Prostate gland (tissue), 2 donors: ENCODE data around the gene ESD. TPM values are rescaled to one million over a fixed set of nuclear protein-coding genes. Genes with fewer than 3 reads are reported as not detected.

Experiments
- DNase-seq: peaks from one replicate; pipeline ENCODE4 v3.0.0-alpha.2; 2019; ENCODE audit warnings: low spot score
- H3K27ac ChIP-seq, 2 donors: fragments of 200-600 bp; sonication (generic); 2 replicates each; pipeline ENCODE4 v1.5.1; 2017 to 2019
- H3K27me3 ChIP-seq: fragments of 200-600 bp; sonication (generic); replicated peaks from 2 replicates; pipeline ENCODE4 v1.5.1; 2019; ENCODE audit not compliant: insufficient read depth
- H3K36me3 ChIP-seq, 2 donors: fragments of 200-600 bp; sonication (generic); 1 replicate in 1 of 2; 2 replicates in 1 of 2; pipeline versions ENCODE4 v1.5.1 to v1.8.1; 2017 to 2019
- H3K4me1 ChIP-seq: fragments of 200-600 bp; sonication (generic); replicated peaks from 2 replicates; pipeline ENCODE4 v1.5.1; 2019
- H3K4me3 ChIP-seq, 2 donors: fragments of 200-600 bp; sonication (generic); 2 replicates each; pipeline ENCODE4 v1.5.1; 2017 to 2019
- H3K9me3 ChIP-seq: fragments of 200-600 bp; sonication (generic); 2 replicates; pipeline ENCODE4 v1.5.1; 2017
- CTCF ChIP-seq, 4 experiments: fragments of 200-600 bp in 2 of 4; fragments of 450-650 bp in 2 of 4; sonication (generic) in 2 of 4; IDR thresholded peaks; 1 replicate in 3 of 4; 2 replicates in 1 of 4; pipeline ENCODE4 v1.5.1; 2016 to 2019; ENCODE audit warnings: antibody characterized with exemption in 4 of 4, mild to moderate bottlenecking in 2 of 4, moderate library complexity in 2 of 4
- POLR2A ChIP-seq: fragments of 450-650 bp; IDR thresholded peaks from one replicate; pipeline ENCODE4 v1.6.1; 2016; ENCODE audit warnings: antibody characterized with exemption, mild to moderate bottlenecking
- POLR2AphosphoS5 ChIP-seq: sonication (generic); formaldehyde crosslinking; IDR thresholded peaks from one replicate; pipeline ENCODE4 v1.6.1; 2017; ENCODE audit warnings: antibody characterized with exemption
- WGBS: methylation state at CpG from one replicate; pipeline ENCODE4 v1.1.5; 2018; 5-methylcytosine and 5-hydroxymethylcytosine counted together
- intact Hi-C: fragments of 100-400 bp; cut with DNase I; formaldehyde crosslinking; loops from one replicate; pipeline ENCODE4 v1.14.2; 2022
- total RNA-seq, 2 donors: library from RNA; depleted of rRNA; stranded (reverse); fragments of >200 nt; gene quantifications; one replicate each; pipeline ENCODE4 v1.1.0, GENCODE V29; 2016

Gene ESD
- total RNA-seq, 2 donors from 2014 or later = 88.2 to 90.3 TPM

- H3K36me3 ChIP-seq = no peaks in the 10 kb centered on the region
Measured at GRCh38 chr13:46739447-46740098, 57.4 kb downstream of the ESD start.

GRCh38 chr13:46738766-46739165 is 58.2 kb downstream of the ESD start:
- no peaks in the 10 kb centered on the region for H3K36me3 ChIP-seq
- H3K27ac ChIP-seq = no peak overlapping the region
- intact Hi-C loops = no loop called here
- no peak overlapping the region for H3K4me3 ChIP-seq
- no peaks in the 10 kb centered on the region for H3K9me3 ChIP-seq
- H3K4me1 ChIP-seq = no peaks in the 10 kb centered on the region
- TF ChIP-seq POLR2A (no peak), CTCF (IDR thresholded peaks at IDR 0.05) (no peak)
- no peak for DNase-seq
- no peaks in the 10 kb centered on the region for H3K27me3 ChIP-seq
- 98% methylated on average over 1 of the region's 1 CpG for WGBS

More at GRCh38 chr13:46739447-46740098, 57.4 kb downstream of the ESD start:
- Histone ChIP-seq H3K4me3 (no peak overlapping the region), H3K27ac (no peak overlapping the region), H3K9me3 (no peaks in the 10 kb centered on the region), H3K27me3 (no peaks in the 10 kb centered on the region), H3K4me1 (no peaks in the 10 kb centered on the region)
- DNase-seq = no peak
- intact Hi-C loops = no loop called here
- WGBS = 94% methylated on average over 4 of the region's 4 CpGs
- TF ChIP-seq POLR2AphosphoS5 (no peak), POLR2A (no peak), CTCF (IDR thresholded peaks at IDR 0.05) (no peak)

GRCh38 chr13:46738055-46738454 is 58.9 kb downstream of the ESD start:
- TF ChIP-seq CTCF (IDR thresholded peaks at IDR 0.05) (no peak), POLR2AphosphoS5 (no peak), POLR2A (no peak)
- WGBS = 88% methylated on average over 2 of the region's 2 CpGs
- Histone ChIP-seq H3K27me3 (no peaks in the 10 kb centered on the region), H3K4me3 (no peak overlapping the region), H3K36me3 (peaks cover 0 to under 1% of the 10 kb centered on the region in 2 donors), H3K9me3 (no peaks in the 10 kb centered on the region), H3K4me1 (no peaks in the 10 kb centered on the region), H3K27ac (no peak overlapping the region)
- intact Hi-C loops = no loop called here
- DNase-seq = no peak

GRCh38 chr13:46736541-46737310 is 60.2 kb downstream of the ESD start:
- DNase-seq = no peak
- intact Hi-C loops = no loop called here
- Histone ChIP-seq H3K9me3 (no peaks in the 10 kb centered on the region), H3K36me3 (peaks cover 0 to 5% of the 10 kb centered on the region in 2 donors), H3K4me1 (no peaks in the 10 kb centered on the region), H3K4me3 (no peak overlapping the region), H3K27ac (no peak overlapping the region), H3K27me3 (no peaks in the 10 kb centered on the region)
- 46% methylated on average over 2 of the region's 2 CpGs for WGBS
- TF ChIP-seq CTCF (IDR thresholded peaks at IDR 0.05) = no peak

GRCh38 chr13:46735425-46735824 is 61.5 kb downstream of the ESD start:
- no peak for DNase-seq
- H3K4me1 ChIP-seq = no peaks in the 10 kb centered on the region
- peaks cover 0 to 5% of the 10 kb centered on the region in 2 donors for H3K36me3 ChIP-seq
- 90% methylated on average over 3 of the region's 3 CpGs for WGBS
- no peak for TF ChIP-seq CTCF (IDR thresholded peaks at IDR 0.05)
- TF ChIP-seq POLR2AphosphoS5 = no peak
- TF ChIP-seq POLR2A = no peak
- intact Hi-C loops = no loop called here
- H3K27ac ChIP-seq = no peak overlapping the region
- no peak overlapping the region for H3K4me3 ChIP-seq
- no peaks in the 10 kb centered on the region for H3K27me3 ChIP-seq
- no peaks in the 10 kb centered on the region for H3K9me3 ChIP-seq
